Measurements from ENCODE around the gene CTDP1. TPM values are rescaled to one million over a fixed set of nuclear protein-coding genes. Genes with fewer than 3 reads are reported as not detected.

CTDP1 gene
- total and polyA plus RNA-seq, 4 donors = 2.7 to 13.9 (median 10.5) TPM

DNA sequence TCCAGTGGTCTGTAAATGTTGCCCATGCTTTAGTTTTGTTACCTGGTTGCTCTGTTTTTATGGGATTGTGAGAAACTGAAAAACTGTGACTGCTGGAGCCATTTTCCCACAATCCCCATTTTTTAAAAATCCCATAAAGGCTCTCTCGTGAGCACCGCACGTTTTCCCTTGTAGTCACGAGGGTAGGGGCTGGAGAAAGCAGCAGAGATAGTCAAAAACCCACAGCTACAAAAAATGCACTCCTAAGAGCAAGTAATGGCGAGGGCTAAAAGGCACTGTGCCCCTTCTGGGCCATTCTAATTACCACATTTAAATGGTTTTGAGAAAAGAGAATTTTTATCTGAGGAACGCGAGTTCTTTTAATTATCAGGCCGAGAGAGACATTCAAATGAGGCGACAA is 1.8 kb upstream of the CTDP1 start (continued):
- TF ChIP-seq, protein P1, sequence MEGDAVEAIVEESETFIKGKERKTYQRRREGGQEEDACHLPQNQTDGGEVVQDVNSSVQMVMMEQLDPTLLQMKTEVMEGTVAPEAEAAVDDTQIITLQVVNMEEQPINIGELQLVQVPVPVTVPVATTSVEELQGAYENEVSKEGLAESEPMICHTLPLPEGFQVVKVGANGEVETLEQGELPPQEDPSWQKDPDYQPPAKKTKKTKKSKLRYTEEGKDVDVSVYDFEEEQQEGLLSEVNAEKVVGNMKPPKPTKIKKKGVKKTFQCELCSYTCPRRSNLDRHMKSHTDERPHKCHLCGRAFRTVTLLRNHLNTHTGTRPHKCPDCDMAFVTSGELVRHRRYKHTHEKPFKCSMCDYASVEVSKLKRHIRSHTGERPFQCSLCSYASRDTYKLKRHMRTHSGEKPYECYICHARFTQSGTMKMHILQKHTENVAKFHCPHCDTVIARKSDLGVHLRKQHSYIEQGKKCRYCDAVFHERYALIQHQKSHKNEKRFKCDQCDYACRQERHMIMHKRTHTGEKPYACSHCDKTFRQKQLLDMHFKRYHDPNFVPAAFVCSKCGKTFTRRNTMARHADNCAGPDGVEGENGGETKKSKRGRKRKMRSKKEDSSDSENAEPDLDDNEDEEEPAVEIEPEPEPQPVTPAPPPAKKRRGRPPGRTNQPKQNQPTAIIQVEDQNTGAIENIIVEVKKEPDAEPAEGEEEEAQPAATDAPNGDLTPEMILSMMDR (IDR thresholded peaks at IDR 0.05; ENCODE audit: low read depth, low read length, missing input control) = no peak
- TF ChIP-seq YY1 (IDR thresholded peaks at IDR 0.05) = no peak

DNA sequence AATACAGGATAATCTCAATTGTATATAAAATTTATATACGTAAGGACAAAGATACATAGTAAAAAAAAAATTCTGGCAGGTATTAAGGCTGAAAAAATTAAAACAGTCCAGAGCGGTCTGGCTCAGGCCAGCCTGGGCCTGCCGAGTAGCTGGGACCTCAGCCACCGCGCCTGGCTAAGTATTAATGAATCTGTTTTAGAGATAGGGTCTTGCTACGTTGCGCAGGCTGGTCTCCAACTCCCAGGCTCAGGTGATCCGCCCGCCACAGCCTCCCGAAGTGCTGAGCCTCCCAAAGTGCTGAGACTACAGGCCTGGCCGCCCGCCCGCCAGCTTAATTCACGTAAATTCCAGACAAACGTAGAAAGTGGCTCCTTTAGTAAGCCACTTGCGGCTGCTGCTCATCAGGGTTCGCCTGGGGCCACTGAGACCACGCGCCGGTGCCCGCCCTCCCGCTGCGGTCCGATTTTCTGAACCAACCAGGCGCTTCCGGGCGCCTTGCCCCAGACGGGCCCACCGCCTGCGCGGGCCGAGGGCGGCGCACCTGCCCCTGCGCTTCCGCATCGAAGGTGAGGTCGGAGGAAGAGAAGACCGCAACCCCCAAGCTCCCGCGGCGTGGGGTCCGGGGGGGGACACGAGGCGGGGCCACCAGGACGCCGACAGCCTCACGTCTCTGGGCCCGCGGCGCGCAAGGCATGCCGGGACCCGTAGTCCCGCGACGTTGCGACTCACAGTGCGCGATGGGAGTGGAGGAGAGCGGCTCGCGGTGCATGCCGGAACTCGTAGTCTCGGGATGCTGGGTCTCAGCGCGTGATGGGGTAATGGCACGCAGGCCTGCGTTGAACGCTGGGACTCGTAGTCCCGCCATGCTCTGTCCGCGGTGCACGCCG is 695 bp upstream of the CTDP1 start:
- H3K27ac ChIP-seq (ENCODE audit: low read depth in 1 of 2, low read length in 2 of 2) = peak overlapping the region; percentile 99 to 100
- peak overlapping the region; percentile 92 for H3K9ac ChIP-seq (ENCODE audit: low read depth in 1 of 2, low read length in 2 of 2)
- peak overlapping the region; percentile 85 to 91 (median 86) for H3K4me3 ChIP-seq (ENCODE audit: low read depth in 1 of 3, low read length in 3 of 3)
- peak; percentile 97 for DNase-seq (ENCODE audit: low spot score)
- TF ChIP-seq, protein P2, sequence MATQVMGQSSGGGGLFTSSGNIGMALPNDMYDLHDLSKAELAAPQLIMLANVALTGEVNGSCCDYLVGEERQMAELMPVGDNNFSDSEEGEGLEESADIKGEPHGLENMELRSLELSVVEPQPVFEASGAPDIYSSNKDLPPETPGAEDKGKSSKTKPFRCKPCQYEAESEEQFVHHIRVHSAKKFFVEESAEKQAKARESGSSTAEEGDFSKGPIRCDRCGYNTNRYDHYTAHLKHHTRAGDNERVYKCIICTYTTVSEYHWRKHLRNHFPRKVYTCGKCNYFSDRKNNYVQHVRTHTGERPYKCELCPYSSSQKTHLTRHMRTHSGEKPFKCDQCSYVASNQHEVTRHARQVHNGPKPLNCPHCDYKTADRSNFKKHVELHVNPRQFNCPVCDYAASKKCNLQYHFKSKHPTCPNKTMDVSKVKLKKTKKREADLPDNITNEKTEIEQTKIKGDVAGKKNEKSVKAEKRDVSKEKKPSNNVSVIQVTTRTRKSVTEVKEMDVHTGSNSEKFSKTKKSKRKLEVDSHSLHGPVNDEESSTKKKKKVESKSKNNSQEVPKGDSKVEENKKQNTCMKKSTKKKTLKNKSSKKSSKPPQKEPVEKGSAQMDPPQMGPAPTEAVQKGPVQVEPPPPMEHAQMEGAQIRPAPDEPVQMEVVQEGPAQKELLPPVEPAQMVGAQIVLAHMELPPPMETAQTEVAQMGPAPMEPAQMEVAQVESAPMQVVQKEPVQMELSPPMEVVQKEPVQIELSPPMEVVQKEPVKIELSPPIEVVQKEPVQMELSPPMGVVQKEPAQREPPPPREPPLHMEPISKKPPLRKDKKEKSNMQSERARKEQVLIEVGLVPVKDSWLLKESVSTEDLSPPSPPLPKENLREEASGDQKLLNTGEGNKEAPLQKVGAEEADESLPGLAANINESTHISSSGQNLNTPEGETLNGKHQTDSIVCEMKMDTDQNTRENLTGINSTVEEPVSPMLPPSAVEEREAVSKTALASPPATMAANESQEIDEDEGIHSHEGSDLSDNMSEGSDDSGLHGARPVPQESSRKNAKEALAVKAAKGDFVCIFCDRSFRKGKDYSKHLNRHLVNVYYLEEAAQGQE (IDR thresholded peaks at IDR 0.05) = peak; percentile 66
- TF ChIP-seq RAD21 (IDR thresholded peaks at IDR 0.05) = peak in 1 of 2 donors; percentile 27
- TF ChIP-seq, protein P3, sequence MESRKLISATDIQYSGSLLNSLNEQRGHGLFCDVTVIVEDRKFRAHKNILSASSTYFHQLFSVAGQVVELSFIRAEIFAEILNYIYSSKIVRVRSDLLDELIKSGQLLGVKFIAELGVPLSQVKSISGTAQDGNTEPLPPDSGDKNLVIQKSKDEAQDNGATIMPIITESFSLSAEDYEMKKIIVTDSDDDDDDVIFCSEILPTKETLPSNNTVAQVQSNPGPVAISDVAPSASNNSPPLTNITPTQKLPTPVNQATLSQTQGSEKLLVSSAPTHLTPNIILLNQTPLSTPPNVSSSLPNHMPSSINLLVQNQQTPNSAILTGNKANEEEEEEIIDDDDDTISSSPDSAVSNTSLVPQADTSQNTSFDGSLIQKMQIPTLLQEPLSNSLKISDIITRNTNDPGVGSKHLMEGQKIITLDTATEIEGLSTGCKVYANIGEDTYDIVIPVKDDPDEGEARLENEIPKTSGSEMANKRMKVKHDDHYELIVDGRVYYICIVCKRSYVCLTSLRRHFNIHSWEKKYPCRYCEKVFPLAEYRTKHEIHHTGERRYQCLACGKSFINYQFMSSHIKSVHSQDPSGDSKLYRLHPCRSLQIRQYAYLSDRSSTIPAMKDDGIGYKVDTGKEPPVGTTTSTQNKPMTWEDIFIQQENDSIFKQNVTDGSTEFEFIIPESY (IDR thresholded peaks at IDR 0.05) = peak; percentile 94
- no peak for TF ChIP-seq HNF4A (conservative IDR thresholded peaks at IDR 0.05)
- peak; percentile 43 to 71 for TF ChIP-seq RXRA (IDR thresholded peaks at IDR 0.05)
- TF ChIP-seq TAF1 (conservative IDR thresholded peaks at IDR 0.05) = no peak
- TF ChIP-seq YY1 (IDR thresholded peaks at IDR 0.05) = peak; percentile 91
- peak; percentile 72 for TF ChIP-seq SP1 (IDR thresholded peaks at IDR 0.05)
- TF ChIP-seq, protein P4, sequence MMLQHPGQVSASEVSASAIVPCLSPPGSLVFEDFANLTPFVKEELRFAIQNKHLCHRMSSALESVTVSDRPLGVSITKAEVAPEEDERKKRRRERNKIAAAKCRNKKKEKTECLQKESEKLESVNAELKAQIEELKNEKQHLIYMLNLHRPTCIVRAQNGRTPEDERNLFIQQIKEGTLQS (IDR thresholded peaks at IDR 0.05) = no peak
- WGBS = under 1% methylated on average over 77 of the region's 77 CpGs
- peaks cover 12 to 32% (median 23%) of the 10 kb centered on the region in 4 donors for H3K4me1 ChIP-seq (ENCODE audit: control insufficient read depth in 4 of 4, insufficient read depth in 4 of 4, low read length in 3 of 4)
- no peaks in the 10 kb centered on the region for H3K9me3 ChIP-seq (ENCODE audit: control insufficient read depth in 4 of 4, low read length in 3 of 4)
- no peaks in the 10 kb centered on the region for H3K27me3 ChIP-seq (ENCODE audit: control insufficient read depth in 4 of 4, insufficient read depth in 4 of 4, low read length in 3 of 4)
- H3K36me3 ChIP-seq (ENCODE audit: control insufficient read depth in 4 of 4, insufficient read depth in 3 of 4, low read depth in 1 of 4, low read length in 3 of 4) = peaks cover 0 to 3% (median 1%) of the 10 kb centered on the region in 4 donors

All from liver (tissue), 9 donors.